SH-SY5Y (cell line): ENCODE results near the gene CWC22.

Source experiments
- GATA2 ChIP-seq: IDR thresholded peaks from 2 replicates; pipeline ENCODE4 v1.6.1; 2011; ENCODE audit warnings: mild to moderate bottlenecking, low read depth, low read length
- GATA3 ChIP-seq: IDR thresholded peaks from 2 replicates; pipeline ENCODE4 v1.6.1; 2011; ENCODE audit warnings: low read depth, mild to moderate bottlenecking, low read length, moderate library complexity

GRCh38 chr2:179953359-179953758 lies 53.7 kb downstream of the CWC22 start:
- TF ChIP-seq GATA3, result no peak
- no peak for TF ChIP-seq GATA2
